Measurements from ENCODE around the gene RFPL1.

DNA sequence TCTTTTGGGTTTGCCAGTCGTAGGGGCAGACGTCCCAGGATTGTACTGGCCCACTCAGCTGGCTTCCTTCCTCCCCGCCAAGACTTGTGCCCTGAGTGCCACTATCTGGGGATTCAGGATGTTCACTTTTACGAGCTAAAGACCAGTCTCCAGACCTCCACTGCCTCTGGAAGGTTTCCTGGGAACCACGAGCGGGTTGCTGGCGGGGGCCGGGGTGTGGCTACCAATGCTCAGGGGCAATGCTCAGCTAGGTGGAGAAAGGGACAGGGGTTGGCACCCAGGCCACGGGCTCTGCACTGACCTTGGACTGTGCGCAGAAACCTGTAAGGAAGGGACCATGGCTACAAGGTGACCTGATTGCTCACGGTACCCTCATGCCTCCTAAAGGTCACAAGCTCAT lies 43.9 kb downstream of the RFPL1 start:
- TF ChIP-seq CTCF (conservative IDR thresholded peaks at IDR 0.05) (no peak), EZH2 (IDR thresholded peaks at IDR 0.05; ENCODE audit: low read depth) (no peak)

Data from PC-9 (cell line).